DOHH2 (cell line): Measurements from ENCODE around the gene CPLX1.
"Not testable (repeated sequence)": the region's sequence is repeated elsewhere in the genome, so short reads cannot be mapped to it uniquely, and the experiment has no call there.

Experiments
- H3F3A ChIP-seq: fragments of 200-600 bp; sonication (generic), shearing (Covaris generic); 2 replicates; pipeline ENCODE4 v1.6.0; 2016; ENCODE audit warnings: antibody characterized with exemption, mild to moderate bottlenecking; ENCODE audit not compliant: control insufficient read depth, insufficient read depth
- H3K27ac ChIP-seq: fragments of 200-600 bp; sonication (generic); 2 replicates; pipeline ENCODE4 v1.5.1; 2014; ENCODE audit warnings: low read depth, mild to moderate bottlenecking, low read length, moderate library complexity
- H3K27me3 ChIP-seq: fragments of 200-600 bp; sonication (generic); 2 replicates; pipeline ENCODE4 v1.6.1; 2014; ENCODE audit warnings: mild to moderate bottlenecking, low read length, mixed read lengths; ENCODE audit not compliant: control insufficient read depth
- H3K36me3 ChIP-seq: fragments of 200-600 bp; sonication (generic); 2 replicates; pipeline ENCODE4 v1.6.1; 2014; ENCODE audit warnings: mild to moderate bottlenecking, low read length, moderate library complexity, mixed read lengths; ENCODE audit not compliant: control insufficient read depth
- H3K4me1 ChIP-seq: fragments of 200-600 bp; sonication (generic); 2 replicates; pipeline ENCODE4 v1.6.1; 2014; ENCODE audit warnings: mild to moderate bottlenecking, low read length, mixed read lengths; ENCODE audit not compliant: control insufficient read depth
- H3K4me2 ChIP-seq: fragments of 200-600 bp; sonication (generic); 2 replicates; pipeline ENCODE4 v1.6.0; 2014; ENCODE audit warnings: mild to moderate bottlenecking, low read length, moderate library complexity
- H3K4me3 ChIP-seq: fragments of 200-600 bp; sonication (generic); 2 replicates; pipeline ENCODE4 v1.5.1; 2014; ENCODE audit warnings: mild to moderate bottlenecking, low read length, mixed read lengths
- H3K79me2 ChIP-seq: fragments of 200-600 bp; sonication (generic); 2 replicates; pipeline ENCODE4 v1.6.1; 2014; ENCODE audit warnings: mild to moderate bottlenecking, low read length, mixed read lengths; ENCODE audit not compliant: control insufficient read depth
- H3K9me2 ChIP-seq: fragments of 200-600 bp; sonication (generic); replicated peaks from 2 replicates; pipeline ENCODE4 v1.6.1; 2014; ENCODE audit warnings: mild to moderate bottlenecking, low read length, mixed read lengths; ENCODE audit not compliant: control insufficient read depth
- H3K9me3 ChIP-seq: fragments of 200-600 bp; sonication (generic); 2 replicates; pipeline ENCODE4 v1.6.1; 2014; ENCODE audit warnings: antibody characterized with exemption, low read length, mixed read lengths; ENCODE audit not compliant: control insufficient read depth, insufficient read depth
- H4K20me1 ChIP-seq: fragments of 200-600 bp; sonication (generic); 2 replicates; pipeline ENCODE4 v1.6.0; 2014; ENCODE audit warnings: low read depth, mild to moderate bottlenecking, antibody characterized with exemption, low read length, moderate library complexity; ENCODE audit not compliant: control insufficient read depth, insufficient read depth
- EZH2phosphoT487 ChIP-seq: fragments of 200-600 bp; sonication (generic); IDR thresholded peaks from 2 replicates; pipeline ENCODE4 v1.6.1; 2017; ENCODE audit warnings: borderline replicate concordance, mild to moderate bottlenecking, antibody characterized with exemption, low read length, moderate library complexity, mixed read lengths
- TF ChIP-seq, protein P1 (sequence below): fragments of 200-600 bp; sonication (generic); IDR thresholded peaks from one replicate; pipeline ENCODE4 v1.5.1; 2014; ENCODE audit warnings: antibody characterized with exemption, mild to moderate bottlenecking, low read depth, low read length; ENCODE audit not compliant: poor library complexity, severe bottlenecking

CPLX1 gene

DNA sequence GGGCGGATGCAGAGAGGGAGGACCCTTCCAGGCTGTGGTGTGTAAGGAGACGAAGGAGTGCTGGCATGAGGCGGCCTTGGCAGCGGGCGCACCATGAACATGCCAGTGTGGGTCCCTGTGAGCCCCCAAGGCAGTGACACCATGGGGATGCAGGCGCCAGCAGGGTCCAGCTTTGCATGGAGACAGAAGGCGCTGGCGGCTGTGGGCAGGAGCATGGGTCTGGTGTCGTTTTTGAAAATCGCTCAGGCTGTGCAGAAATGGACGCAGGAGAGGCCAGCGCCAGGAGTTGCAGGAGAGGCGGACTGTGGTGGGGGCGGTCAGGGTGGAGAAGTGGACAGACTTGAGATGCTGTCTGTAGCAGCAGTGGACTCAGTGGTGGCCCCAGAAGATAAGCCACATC, 64.2 kb downstream of the CPLX1 start:
- H3K4me1 ChIP-seq, result peaks cover 20% of the 10 kb centered on the region
- H3K36me3 ChIP-seq, result peaks cover 54% of the 10 kb centered on the region
- no peaks in the 10 kb centered on the region for H3K9me2 ChIP-seq
- H3K4me3 ChIP-seq, result no peak overlapping the region
- H3K9me3 ChIP-seq, result no peaks in the 10 kb centered on the region
- H3K4me2 ChIP-seq, result no peak overlapping the region
- no peaks in the 10 kb centered on the region for H3K27me3 ChIP-seq
- no peaks in the 10 kb centered on the region for H4K20me1 ChIP-seq
- no peak overlapping the region for H3K27ac ChIP-seq
- H3F3A ChIP-seq, result peaks cover 8% of the 10 kb centered on the region
- TF ChIP-seq EZH2phosphoT487, result no peak
- H3K79me2 ChIP-seq, result no peaks in the 10 kb centered on the region

GRCh38 chr4:761086-761485, 64.8 kb downstream of the CPLX1 start:
- H3K9me2 ChIP-seq, result no peaks in the 10 kb centered on the region
- H3F3A ChIP-seq, result peaks cover 4% of the 10 kb centered on the region; the same call in 1 of the 2 replicates
- H3K27me3 ChIP-seq, result no peaks in the 10 kb centered on the region
- H3K4me1 ChIP-seq, result peaks cover 20% of the 10 kb centered on the region
- no peaks in the 10 kb centered on the region for H3K9me3 ChIP-seq
- no peak overlapping the region for H3K27ac ChIP-seq
- H3K4me2 ChIP-seq, result no peak overlapping the region
- no peaks in the 10 kb centered on the region for H4K20me1 ChIP-seq
- no peak for TF ChIP-seq EZH2phosphoT487
- TF ChIP-seq, protein P1, sequence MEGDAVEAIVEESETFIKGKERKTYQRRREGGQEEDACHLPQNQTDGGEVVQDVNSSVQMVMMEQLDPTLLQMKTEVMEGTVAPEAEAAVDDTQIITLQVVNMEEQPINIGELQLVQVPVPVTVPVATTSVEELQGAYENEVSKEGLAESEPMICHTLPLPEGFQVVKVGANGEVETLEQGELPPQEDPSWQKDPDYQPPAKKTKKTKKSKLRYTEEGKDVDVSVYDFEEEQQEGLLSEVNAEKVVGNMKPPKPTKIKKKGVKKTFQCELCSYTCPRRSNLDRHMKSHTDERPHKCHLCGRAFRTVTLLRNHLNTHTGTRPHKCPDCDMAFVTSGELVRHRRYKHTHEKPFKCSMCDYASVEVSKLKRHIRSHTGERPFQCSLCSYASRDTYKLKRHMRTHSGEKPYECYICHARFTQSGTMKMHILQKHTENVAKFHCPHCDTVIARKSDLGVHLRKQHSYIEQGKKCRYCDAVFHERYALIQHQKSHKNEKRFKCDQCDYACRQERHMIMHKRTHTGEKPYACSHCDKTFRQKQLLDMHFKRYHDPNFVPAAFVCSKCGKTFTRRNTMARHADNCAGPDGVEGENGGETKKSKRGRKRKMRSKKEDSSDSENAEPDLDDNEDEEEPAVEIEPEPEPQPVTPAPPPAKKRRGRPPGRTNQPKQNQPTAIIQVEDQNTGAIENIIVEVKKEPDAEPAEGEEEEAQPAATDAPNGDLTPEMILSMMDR, result no peak
- no peaks in the 10 kb centered on the region for H3K79me2 ChIP-seq
- H3K36me3 ChIP-seq, result peaks cover 48% of the 10 kb centered on the region
- H3K4me3 ChIP-seq, result no peak overlapping the region

DNA sequence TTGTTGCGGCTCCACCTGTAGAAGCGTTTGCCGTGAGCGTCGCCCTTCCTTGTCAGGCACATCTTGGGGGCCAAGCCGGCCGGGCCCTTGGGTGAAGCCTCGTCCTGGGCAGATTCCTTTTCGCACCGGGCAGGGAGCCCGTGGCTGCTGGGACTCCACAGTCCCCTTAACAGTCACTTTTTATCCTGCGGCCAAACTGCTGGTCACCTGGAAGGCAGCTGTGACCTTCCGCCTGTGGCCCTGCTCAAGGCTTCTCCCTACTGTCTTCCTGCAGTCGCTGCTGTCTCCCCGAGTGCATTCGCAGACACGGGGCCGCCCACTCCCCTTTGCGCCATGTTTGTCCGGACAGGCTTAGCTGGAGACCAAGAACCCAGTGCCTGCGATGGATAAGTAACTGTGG, 65.3 kb downstream of the CPLX1 start:
- Histone ChIP-seq H3K4me1 (peaks cover 17% of the 10 kb centered on the region), H3K27me3 (no peaks in the 10 kb centered on the region), H4K20me1 (no peaks in the 10 kb centered on the region), H3K9me2 (no peaks in the 10 kb centered on the region), H3K9me3 (no peaks in the 10 kb centered on the region), H3K4me3 (no peak overlapping the region), H3F3A (0 out of 2 replicates have a peak, but pooled peaks cover 2% of the 10 kb centered on the region), H3K27ac (no peak overlapping the region), H3K36me3 (peaks cover 43% of the 10 kb centered on the region), H3K79me2 (no peaks in the 10 kb centered on the region), H3K4me2 (no peak overlapping the region)
- no peak for TF ChIP-seq EZH2phosphoT487
- TF ChIP-seq, protein P1, result no peak

GRCh38 chr4:759810-760209, 66.1 kb downstream of the CPLX1 start:
- not testable (repeated sequence) for H3K9me3 ChIP-seq, H3K79me2 ChIP-seq, H3K9me2 ChIP-seq, H4K20me1 ChIP-seq, H3F3A ChIP-seq, H3K27ac ChIP-seq, H3K27me3 ChIP-seq, H3K4me3 ChIP-seq, H3K4me2 ChIP-seq
- peaks cover 13% of the 10 kb centered on the region for H3K4me1 ChIP-seq
- H3K36me3 ChIP-seq, result peaks cover 41% of the 10 kb centered on the region
